ENCODE data around the gene GSE1. TPM values are rescaled to one million over a fixed set of nuclear protein-coding genes. Genes with fewer than 3 reads are reported as not detected.

GSE1 gene
- polyA plus RNA-seq, 1 donor (not counting 4 experiments of a cell fraction or from before 2014, with no cell fraction given): 5.0 TPM

DNA sequence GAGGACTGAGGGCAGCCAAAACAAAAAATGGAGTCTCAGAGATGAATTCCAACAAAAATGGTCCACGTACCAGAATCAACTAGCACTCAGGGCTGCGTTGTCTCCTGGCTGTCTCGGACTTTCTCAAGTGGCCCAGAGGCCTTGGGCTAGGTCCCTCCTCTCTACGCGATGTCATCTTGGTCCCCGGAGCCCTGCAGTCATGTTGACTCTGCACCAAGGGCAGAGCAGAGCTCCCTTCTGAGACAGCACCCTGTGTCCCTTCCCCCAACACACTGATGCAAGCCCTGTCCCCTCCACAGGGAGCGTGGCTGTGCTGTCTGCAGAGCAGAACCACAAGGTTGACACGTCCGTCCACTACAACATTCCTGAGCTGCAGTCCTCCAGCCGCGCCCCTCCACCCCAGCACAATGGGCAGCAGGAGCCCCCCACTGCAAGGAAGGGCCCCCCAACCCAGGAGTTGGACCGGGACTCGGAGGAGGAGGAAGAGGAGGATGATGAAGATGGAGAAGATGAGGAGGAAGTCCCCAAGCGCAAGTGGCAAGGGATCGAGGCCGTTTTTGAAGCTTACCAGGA lies 54.8 kb downstream of the GSE1 start:
- DNase-seq (ENCODE audit: low read depth, low spot score): no peak
- H3K9me3 ChIP-seq (ENCODE audit: control insufficient read depth, low read depth, low read length): no peaks in the 10 kb centered on the region
- dilution Hi-C loops (cut with MboI; ENCODE audit: extremely low pct_ligation_motif_present, low sequenced_read_pairs): no loop called here
- H3K9ac ChIP-seq (ENCODE audit: control insufficient read depth, extremely low read depth, insufficient read depth, low read length): no peak overlapping the region
- H3K79me2 ChIP-seq (ENCODE audit: control insufficient read depth, insufficient read depth, low read length): no peaks in the 10 kb centered on the region
- H4K20me1 ChIP-seq (ENCODE audit: control insufficient read depth, extremely low read depth, insufficient read depth, low read length): no peaks in the 10 kb centered on the region
- no peak overlapping the region for H3K4me3 ChIP-seq (ENCODE audit: control insufficient read depth in 2 of 3, extremely low read depth in 1 of 3, insufficient read depth in 2 of 3, low read depth in 1 of 3, low read length in 3 of 3)
- no peak overlapping the region for H3K27ac ChIP-seq (ENCODE audit: control insufficient read depth, insufficient read depth, low read length)
- FAIRE-seq: no peak
- no peak overlapping the region for H2AFZ ChIP-seq (ENCODE audit: control insufficient read depth, low read length)
- no peaks in the 10 kb centered on the region for H3K27me3 ChIP-seq (ENCODE audit: control insufficient read depth, extremely low read depth, insufficient read depth, low read length)
- H3K9me1 ChIP-seq (ENCODE audit: control insufficient read depth, extremely low read depth, insufficient read depth, low read length): no peaks in the 10 kb centered on the region
- peaks cover 25 to 48% of the 10 kb centered on the region in 2 experiments for H3K36me3 ChIP-seq (ENCODE audit: control insufficient read depth in 2 of 2, extremely low read depth in 1 of 2, insufficient read depth in 2 of 2, low read length in 2 of 2)
- no peaks in the 10 kb centered on the region for H3K4me1 ChIP-seq (ENCODE audit: control insufficient read depth, extremely low read depth, insufficient read depth, low read length)
- H3K4me2 ChIP-seq (ENCODE audit: control insufficient read depth, extremely low read depth, insufficient read depth, low read depth, low read length): no peak overlapping the region
- TF ChIP-seq, protein P1, sequence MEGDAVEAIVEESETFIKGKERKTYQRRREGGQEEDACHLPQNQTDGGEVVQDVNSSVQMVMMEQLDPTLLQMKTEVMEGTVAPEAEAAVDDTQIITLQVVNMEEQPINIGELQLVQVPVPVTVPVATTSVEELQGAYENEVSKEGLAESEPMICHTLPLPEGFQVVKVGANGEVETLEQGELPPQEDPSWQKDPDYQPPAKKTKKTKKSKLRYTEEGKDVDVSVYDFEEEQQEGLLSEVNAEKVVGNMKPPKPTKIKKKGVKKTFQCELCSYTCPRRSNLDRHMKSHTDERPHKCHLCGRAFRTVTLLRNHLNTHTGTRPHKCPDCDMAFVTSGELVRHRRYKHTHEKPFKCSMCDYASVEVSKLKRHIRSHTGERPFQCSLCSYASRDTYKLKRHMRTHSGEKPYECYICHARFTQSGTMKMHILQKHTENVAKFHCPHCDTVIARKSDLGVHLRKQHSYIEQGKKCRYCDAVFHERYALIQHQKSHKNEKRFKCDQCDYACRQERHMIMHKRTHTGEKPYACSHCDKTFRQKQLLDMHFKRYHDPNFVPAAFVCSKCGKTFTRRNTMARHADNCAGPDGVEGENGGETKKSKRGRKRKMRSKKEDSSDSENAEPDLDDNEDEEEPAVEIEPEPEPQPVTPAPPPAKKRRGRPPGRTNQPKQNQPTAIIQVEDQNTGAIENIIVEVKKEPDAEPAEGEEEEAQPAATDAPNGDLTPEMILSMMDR (optimal IDR thresholded peaks at IDR 0.05 in 1 of 3, IDR thresholded peaks at IDR 0.05 in 1 of 3, conservative IDR thresholded peaks at IDR 0.05 in 1 of 3; ENCODE audit: extremely low read depth in 1 of 3, insufficient read depth in 2 of 3, low read length in 3 of 3): no peak
- TF ChIP-seq EZH2 (IDR thresholded peaks at IDR 0.05; ENCODE audit: low read length): no peak

DNA sequence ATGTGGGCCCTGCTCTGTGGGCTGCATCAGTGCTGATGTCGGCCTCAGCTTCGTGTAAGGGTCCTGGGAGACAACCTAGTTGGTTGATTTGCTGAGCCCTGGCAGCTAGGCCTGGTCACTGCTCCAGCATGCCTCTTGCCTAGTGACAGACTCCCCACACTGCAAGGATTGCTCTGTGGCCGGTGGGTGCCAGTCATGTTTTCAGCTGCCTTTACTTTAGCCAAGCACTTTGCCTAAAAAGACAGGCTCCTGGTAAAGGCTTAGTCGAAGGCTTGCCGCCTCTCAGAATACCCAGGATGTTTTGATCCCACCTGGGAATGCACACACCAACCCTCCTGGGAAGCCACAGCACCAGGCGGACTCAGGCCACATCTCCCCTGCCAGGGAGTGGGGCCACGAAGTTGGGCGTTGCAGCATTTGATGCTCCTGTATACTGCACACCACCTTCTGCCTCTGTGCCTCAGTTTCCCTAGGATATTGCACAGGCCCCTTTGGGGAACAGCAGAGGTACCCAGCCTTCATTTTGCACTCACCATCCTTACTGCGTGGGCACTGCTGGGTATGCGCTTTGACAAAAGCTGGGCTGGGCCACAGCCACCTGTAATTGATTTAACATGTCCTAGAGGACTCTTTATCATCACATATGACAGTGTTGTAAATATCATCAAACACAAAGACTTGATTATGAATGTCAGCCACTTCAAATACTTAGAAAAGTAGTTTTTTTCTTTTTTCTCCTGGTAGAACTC lies 55.7 kb downstream of the GSE1 start:
- Histone ChIP-seq H3K9me3 (ENCODE audit: control insufficient read depth, low read depth, low read length) (no peaks in the 10 kb centered on the region), H3K27ac (ENCODE audit: control insufficient read depth, insufficient read depth, low read length) (no peak overlapping the region), H3K27me3 (ENCODE audit: control insufficient read depth, extremely low read depth, insufficient read depth, low read length) (no peaks in the 10 kb centered on the region), H3K4me3 (ENCODE audit: control insufficient read depth in 2 of 3, extremely low read depth in 1 of 3, insufficient read depth in 2 of 3, low read depth in 1 of 3, low read length in 3 of 3) (no peak overlapping the region), H3K9me1 (ENCODE audit: control insufficient read depth, extremely low read depth, insufficient read depth, low read length) (no peaks in the 10 kb centered on the region), H4K20me1 (ENCODE audit: control insufficient read depth, extremely low read depth, insufficient read depth, low read length) (no peaks in the 10 kb centered on the region), H3K79me2 (ENCODE audit: control insufficient read depth, insufficient read depth, low read length) (no peaks in the 10 kb centered on the region), H3K4me1 (ENCODE audit: control insufficient read depth, extremely low read depth, insufficient read depth, low read length) (no peaks in the 10 kb centered on the region), H3K36me3 (ENCODE audit: control insufficient read depth in 2 of 2, extremely low read depth in 1 of 2, insufficient read depth in 2 of 2, low read length in 2 of 2) (peaks cover 25 to 45% of the 10 kb centered on the region in 2 experiments), H3K9ac (ENCODE audit: control insufficient read depth, extremely low read depth, insufficient read depth, low read length) (no peak overlapping the region), H2AFZ (ENCODE audit: control insufficient read depth, low read length) (no peak overlapping the region), H3K4me2 (ENCODE audit: control insufficient read depth, extremely low read depth, insufficient read depth, low read depth, low read length) (no peak overlapping the region)
- no peak for TF ChIP-seq EZH2 (IDR thresholded peaks at IDR 0.05; ENCODE audit: low read length)
- TF ChIP-seq, protein P1 (optimal IDR thresholded peaks at IDR 0.05 in 1 of 3, IDR thresholded peaks at IDR 0.05 in 1 of 3, conservative IDR thresholded peaks at IDR 0.05 in 1 of 3; ENCODE audit: extremely low read depth in 1 of 3, insufficient read depth in 2 of 3, low read length in 3 of 3): no peak
- FAIRE-seq: no peak
- dilution Hi-C loops (cut with MboI; ENCODE audit: extremely low pct_ligation_motif_present, low sequenced_read_pairs): no loop called here
- no peak for DNase-seq (ENCODE audit: low read depth, low spot score)

Measured in keratinocyte (primary cell).